Liver (tissue), 9 donors: ENCODE results near the gene MCF2L2. TPM values are rescaled to one million over a fixed set of nuclear protein-coding genes. Genes with fewer than 3 reads are reported as not detected.

Source experiments
- DNase-seq: peaks from one replicate; pipeline ENCODE4 v3.0.0-alpha.2; 2017; ENCODE audit warnings: low spot score
- H3K27ac ChIP-seq, 2 donors: one replicate each; pipeline ENCODE4 v1.7.0; 2013; ENCODE audit warnings: inconsistent platforms in 2 of 2, low read length in 2 of 2, control low read depth in 1 of 2, low read depth in 1 of 2, mild to moderate bottlenecking in 1 of 2
- H3K27me3 ChIP-seq, 4 donors: one replicate each; pipeline versions ENCODE4 v1.6.1 to v1.7.0; 2013; ENCODE audit warnings: low read length in 3 of 4, inconsistent platforms in 1 of 4, mild to moderate bottlenecking in 1 of 4, moderate library complexity in 1 of 4; ENCODE audit not compliant: control insufficient read depth in 4 of 4, insufficient read depth in 4 of 4
- H3K36me3 ChIP-seq, 4 donors: one replicate each; pipeline versions ENCODE4 v1.6.1 to v1.7.0; 2013; ENCODE audit warnings: low read length in 3 of 4, mild to moderate bottlenecking in 3 of 4, low read depth in 1 of 4, moderate library complexity in 1 of 4; ENCODE audit not compliant: control insufficient read depth in 4 of 4, insufficient read depth in 3 of 4
- H3K4me1 ChIP-seq, 4 donors: one replicate each; pipeline versions ENCODE4 v1.6.1 to v1.7.0; 2013; ENCODE audit warnings: low read length in 3 of 4, mild to moderate bottlenecking in 3 of 4, moderate library complexity in 1 of 4; ENCODE audit not compliant: control insufficient read depth in 4 of 4, insufficient read depth in 4 of 4
- H3K4me3 ChIP-seq, 3 donors: one replicate each; pipeline versions ENCODE4 v1.6.1 to v1.7.0; 2013; ENCODE audit warnings: low read length in 3 of 3, control low read depth in 1 of 3, low read depth in 1 of 3, mild to moderate bottlenecking in 1 of 3
- H3K9ac ChIP-seq, 2 donors: one replicate each; pipeline ENCODE4 v1.7.0; 2013; ENCODE audit warnings: low read length in 2 of 2, mild to moderate bottlenecking in 2 of 2, moderate library complexity in 2 of 2, control low read depth in 1 of 2, low read depth in 1 of 2
- H3K9me3 ChIP-seq, 4 donors: one replicate each; pipeline versions ENCODE4 v1.6.1 to v1.7.0; 2013; ENCODE audit warnings: low read length in 3 of 4; ENCODE audit not compliant: control insufficient read depth in 4 of 4
- ATF3 ChIP-seq: IDR thresholded peaks from 2 replicates; pipeline ENCODE4 v1.6.1; 2016; ENCODE audit warnings: antibody characterized with exemption
- CTCF ChIP-seq: fragments of 150-350 bp; IDR thresholded peaks from 2 replicates; pipeline ENCODE4 v1.5.1; 2017; ENCODE audit warnings: improper control_type of control experiment, low read depth, low read length; ENCODE audit not compliant: missing input control
- EGR1 ChIP-seq, 2 donors: IDR thresholded peaks; 2 replicates each; pipeline ENCODE4 v1.6.1; 2016 to 2018; ENCODE audit warnings: antibody characterized with exemption in 2 of 2, low read depth in 2 of 2
- FOXA1 ChIP-seq: IDR thresholded peaks from 2 replicates; pipeline ENCODE4 v1.6.1; 2016; ENCODE audit warnings: antibody characterized with exemption
- FOXA2 ChIP-seq: IDR thresholded peaks from 2 replicates; pipeline ENCODE4 v1.6.1; 2016; ENCODE audit warnings: antibody characterized with exemption
- GABPA ChIP-seq, 2 donors: IDR thresholded peaks in 1 of 2; conservative IDR thresholded peaks in 1 of 2; 2 replicates each; pipeline ENCODE4 v1.6.1; 2016; ENCODE audit warnings: antibody characterized with exemption in 2 of 2, mild to moderate bottlenecking in 1 of 2, moderate library complexity in 1 of 2
- HNF4A ChIP-seq, 2 donors: conservative IDR thresholded peaks; 2 replicates each; pipeline ENCODE4 v1.6.1; 2016; ENCODE audit warnings: antibody characterized with exemption in 2 of 2, mild to moderate bottlenecking in 2 of 2
- HNF4G ChIP-seq: IDR thresholded peaks from 2 replicates; pipeline ENCODE4 v1.6.1; 2016; ENCODE audit warnings: antibody characterized with exemption
- JUND ChIP-seq, 2 donors: IDR thresholded peaks; 2 replicates each; pipeline ENCODE4 v1.6.1; 2016; ENCODE audit warnings: antibody characterized with exemption in 2 of 2
- NR2F2 ChIP-seq: IDR thresholded peaks from 2 replicates; pipeline ENCODE4 v1.6.1; 2016; ENCODE audit warnings: antibody characterized with exemption
- RXRA ChIP-seq, 2 donors: IDR thresholded peaks; 2 replicates each; pipeline ENCODE4 v1.6.1; 2017 to 2018; ENCODE audit warnings: antibody characterized with exemption in 2 of 2, mild to moderate bottlenecking in 1 of 2
- SP1 ChIP-seq: IDR thresholded peaks from 2 replicates; pipeline ENCODE4 v1.6.1; 2018; ENCODE audit warnings: antibody characterized with exemption, mild to moderate bottlenecking
- TAF1 ChIP-seq: conservative IDR thresholded peaks from 2 replicates; pipeline ENCODE4 v1.6.1; 2016; ENCODE audit warnings: antibody characterized with exemption, mild to moderate bottlenecking
- YY1 ChIP-seq: IDR thresholded peaks from 2 replicates; pipeline ENCODE4 v1.6.1; 2016; ENCODE audit warnings: antibody characterized with exemption, mild to moderate bottlenecking
- WGBS: extraction: QIAGEN DNeasy Blood & Tissue Kit; methylation state at CpG from one replicate; pipeline ENCODE4 v1.1.7; 2013; 5-methylcytosine and 5-hydroxymethylcytosine counted together
- polyA plus RNA-seq, 2 donors: library from polyadenylated mRNA; stranded (reverse) in 1 of 2; unstranded in 1 of 2; fragments of 200-250 nt in 1 of 2; fragments of >200 nt in 1 of 2; fragmentation: Nextera tagmentation in 1 of 2; extraction: Ambion mirVana in 1 of 2; gene quantifications; one replicate each; pipeline versions ENCODE4 v1.2.1 to v1.2.3, GENCODE V29; 2013 to 2015
- total RNA-seq, 2 donors: library from RNA; depleted of rRNA; stranded (reverse); fragments of >200 nt; gene quantifications; one replicate each; pipeline ENCODE4 v1.2.3, GENCODE V29; 2014
- TF ChIP-seq, protein P1 (sequence below): IDR thresholded peaks from 2 replicates; pipeline ENCODE4 v1.6.1; 2016; ENCODE audit warnings: antibody characterized with exemption
- TF ChIP-seq, protein P2 (sequence below): IDR thresholded peaks from 2 replicates; pipeline ENCODE4 v1.6.1; 2016; ENCODE audit warnings: antibody characterized with exemption, mild to moderate bottlenecking
- donor health status: healthy.
- donor health status: healthy.
- donor health status: healthy.
- donor health status: healthy.
- donor health status: healthy.

Gene MCF2L2
- total and polyA plus RNA-seq, 4 donors: 0.02 to 0.47 (median 0.17) TPM; not detected in 1

DNA sequence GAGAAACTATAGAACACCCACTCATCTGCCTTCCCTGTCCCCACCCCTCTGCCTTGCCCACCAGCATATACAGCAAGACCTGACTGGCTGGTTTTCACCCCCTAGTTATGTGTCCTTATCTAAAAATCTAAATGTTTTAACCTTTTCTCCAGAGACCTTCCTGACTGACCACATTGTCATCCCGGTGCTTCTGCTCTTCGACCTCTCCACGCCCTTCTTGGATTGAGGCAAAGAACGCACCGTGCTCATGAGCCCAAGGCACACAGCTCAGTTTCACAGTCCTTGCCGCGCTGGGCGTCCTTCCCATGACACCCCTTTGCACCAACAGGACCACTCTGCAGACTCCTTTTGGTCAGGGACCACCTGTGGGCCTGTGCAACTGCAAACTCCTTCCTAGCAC is 112.7 kb downstream of the MCF2L2 start (continued):
- no peak for TF ChIP-seq CTCF
- no peak for TF ChIP-seq RXRA (IDR thresholded peaks at IDR 0.05)
- TF ChIP-seq SP1: no peak
- TF ChIP-seq GABPA (IDR thresholded peaks at IDR 0.05 in 1 of 2, conservative IDR thresholded peaks at IDR 0.05 in 1 of 2): no peak
- TF ChIP-seq EGR1 (IDR thresholded peaks at IDR 0.05; ENCODE audit: low read depth in 2 of 2): no peak
- TF ChIP-seq ATF3: no peak

DNA sequence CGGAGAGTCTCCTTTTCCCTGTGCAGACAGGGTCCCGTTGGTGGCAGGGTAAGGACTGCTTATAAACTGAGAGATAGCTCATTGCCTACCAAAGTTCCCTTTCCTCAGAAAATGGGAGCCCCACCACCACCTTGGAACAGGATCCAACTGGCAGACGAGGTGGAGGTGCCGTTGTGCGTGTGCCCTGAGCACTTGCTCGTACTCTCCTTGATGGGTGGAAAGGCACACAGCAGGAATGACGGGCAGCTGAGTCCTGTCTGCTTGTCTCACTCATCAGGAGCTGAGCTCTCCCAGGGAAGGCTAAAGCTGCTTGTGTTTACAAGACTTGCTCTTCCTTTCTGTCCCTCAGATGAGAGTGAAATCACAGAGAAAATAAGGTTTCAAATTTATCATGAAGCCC is 114.7 kb downstream of the MCF2L2 start:
- H3K4me3 ChIP-seq: no peak overlapping the region
- H3K27ac ChIP-seq: no peak overlapping the region
- H3K36me3 ChIP-seq: no peaks in the 10 kb centered on the region
- H3K4me1 ChIP-seq: peaks cover 2 to 4% (median 3%) of the 10 kb centered on the region in 4 donors
- peaks cover 0 to 2% (median 0%) of the 10 kb centered on the region in 4 donors for H3K27me3 ChIP-seq
- TF ChIP-seq, protein P1, sequence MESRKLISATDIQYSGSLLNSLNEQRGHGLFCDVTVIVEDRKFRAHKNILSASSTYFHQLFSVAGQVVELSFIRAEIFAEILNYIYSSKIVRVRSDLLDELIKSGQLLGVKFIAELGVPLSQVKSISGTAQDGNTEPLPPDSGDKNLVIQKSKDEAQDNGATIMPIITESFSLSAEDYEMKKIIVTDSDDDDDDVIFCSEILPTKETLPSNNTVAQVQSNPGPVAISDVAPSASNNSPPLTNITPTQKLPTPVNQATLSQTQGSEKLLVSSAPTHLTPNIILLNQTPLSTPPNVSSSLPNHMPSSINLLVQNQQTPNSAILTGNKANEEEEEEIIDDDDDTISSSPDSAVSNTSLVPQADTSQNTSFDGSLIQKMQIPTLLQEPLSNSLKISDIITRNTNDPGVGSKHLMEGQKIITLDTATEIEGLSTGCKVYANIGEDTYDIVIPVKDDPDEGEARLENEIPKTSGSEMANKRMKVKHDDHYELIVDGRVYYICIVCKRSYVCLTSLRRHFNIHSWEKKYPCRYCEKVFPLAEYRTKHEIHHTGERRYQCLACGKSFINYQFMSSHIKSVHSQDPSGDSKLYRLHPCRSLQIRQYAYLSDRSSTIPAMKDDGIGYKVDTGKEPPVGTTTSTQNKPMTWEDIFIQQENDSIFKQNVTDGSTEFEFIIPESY: no peak
- TF ChIP-seq RXRA (IDR thresholded peaks at IDR 0.05) (no peak), TAF1 (no peak), HNF4G (no peak), JUND (IDR thresholded peaks at IDR 0.05) (no peak), FOXA2 (no peak), FOXA1 (no peak), NR2F2 (no peak), YY1 (no peak), HNF4A (conservative IDR thresholded peaks at IDR 0.05) (no peak), SP1 (no peak), ATF3 (no peak), CTCF (no peak)
- TF ChIP-seq, protein P2, sequence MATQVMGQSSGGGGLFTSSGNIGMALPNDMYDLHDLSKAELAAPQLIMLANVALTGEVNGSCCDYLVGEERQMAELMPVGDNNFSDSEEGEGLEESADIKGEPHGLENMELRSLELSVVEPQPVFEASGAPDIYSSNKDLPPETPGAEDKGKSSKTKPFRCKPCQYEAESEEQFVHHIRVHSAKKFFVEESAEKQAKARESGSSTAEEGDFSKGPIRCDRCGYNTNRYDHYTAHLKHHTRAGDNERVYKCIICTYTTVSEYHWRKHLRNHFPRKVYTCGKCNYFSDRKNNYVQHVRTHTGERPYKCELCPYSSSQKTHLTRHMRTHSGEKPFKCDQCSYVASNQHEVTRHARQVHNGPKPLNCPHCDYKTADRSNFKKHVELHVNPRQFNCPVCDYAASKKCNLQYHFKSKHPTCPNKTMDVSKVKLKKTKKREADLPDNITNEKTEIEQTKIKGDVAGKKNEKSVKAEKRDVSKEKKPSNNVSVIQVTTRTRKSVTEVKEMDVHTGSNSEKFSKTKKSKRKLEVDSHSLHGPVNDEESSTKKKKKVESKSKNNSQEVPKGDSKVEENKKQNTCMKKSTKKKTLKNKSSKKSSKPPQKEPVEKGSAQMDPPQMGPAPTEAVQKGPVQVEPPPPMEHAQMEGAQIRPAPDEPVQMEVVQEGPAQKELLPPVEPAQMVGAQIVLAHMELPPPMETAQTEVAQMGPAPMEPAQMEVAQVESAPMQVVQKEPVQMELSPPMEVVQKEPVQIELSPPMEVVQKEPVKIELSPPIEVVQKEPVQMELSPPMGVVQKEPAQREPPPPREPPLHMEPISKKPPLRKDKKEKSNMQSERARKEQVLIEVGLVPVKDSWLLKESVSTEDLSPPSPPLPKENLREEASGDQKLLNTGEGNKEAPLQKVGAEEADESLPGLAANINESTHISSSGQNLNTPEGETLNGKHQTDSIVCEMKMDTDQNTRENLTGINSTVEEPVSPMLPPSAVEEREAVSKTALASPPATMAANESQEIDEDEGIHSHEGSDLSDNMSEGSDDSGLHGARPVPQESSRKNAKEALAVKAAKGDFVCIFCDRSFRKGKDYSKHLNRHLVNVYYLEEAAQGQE: no peak
- 78% methylated on average over 7 of the region's 7 CpGs for WGBS
- H3K9me3 ChIP-seq: no peaks in the 10 kb centered on the region
- no peak overlapping the region for H3K9ac ChIP-seq
- DNase-seq: no peak
